ENCODE data around the gene ADCY7.
A peak's percentile ranks its signal among the peaks of the same experiment; 100 is the strongest.
"Not testable (repeated sequence)": the region's sequence is repeated elsewhere in the genome, so short reads cannot be mapped to it uniquely, and the experiment has no call there.

Gene ADCY7

DNA sequence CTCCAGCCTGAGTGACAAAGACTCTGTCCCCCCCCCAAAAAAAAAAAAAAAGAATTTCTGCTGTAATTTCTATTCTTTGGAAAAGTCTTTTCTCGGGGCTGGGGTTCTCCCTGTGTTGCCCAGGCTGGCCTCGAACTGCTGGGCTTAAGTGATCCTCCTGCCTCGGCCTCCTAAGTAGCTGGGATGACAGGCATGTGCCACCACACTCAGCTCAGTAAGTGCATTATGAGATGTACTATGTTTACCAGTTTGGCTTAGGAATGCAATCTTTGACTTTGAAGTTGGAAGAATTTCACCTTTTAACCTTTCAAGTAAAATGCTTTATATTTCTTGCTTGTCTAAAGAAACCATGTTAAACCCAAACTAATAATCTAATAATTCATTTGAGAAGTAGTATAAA lies 28.0 kb upstream of the ADCY7 start:
- Histone ChIP-seq H3K4me1 (no peaks in the 10 kb centered on the region), H3K27me3 (no peaks in the 10 kb centered on the region), H3K9me3 (0 out of 2 replicates have a peak, but pooled peaks cover 7% of the 10 kb centered on the region), H3K36me3 (no peaks in the 10 kb centered on the region), H3K4me2 (no peak overlapping the region), H3K27ac (no peak overlapping the region), H3K9ac (no peak overlapping the region), H4K20me1 (no peaks in the 10 kb centered on the region), H3K4me3 (no peak overlapping the region)
- TF ChIP-seq Cebpa-rat (IDR thresholded peaks at IDR 0.05), result no peak

DNA sequence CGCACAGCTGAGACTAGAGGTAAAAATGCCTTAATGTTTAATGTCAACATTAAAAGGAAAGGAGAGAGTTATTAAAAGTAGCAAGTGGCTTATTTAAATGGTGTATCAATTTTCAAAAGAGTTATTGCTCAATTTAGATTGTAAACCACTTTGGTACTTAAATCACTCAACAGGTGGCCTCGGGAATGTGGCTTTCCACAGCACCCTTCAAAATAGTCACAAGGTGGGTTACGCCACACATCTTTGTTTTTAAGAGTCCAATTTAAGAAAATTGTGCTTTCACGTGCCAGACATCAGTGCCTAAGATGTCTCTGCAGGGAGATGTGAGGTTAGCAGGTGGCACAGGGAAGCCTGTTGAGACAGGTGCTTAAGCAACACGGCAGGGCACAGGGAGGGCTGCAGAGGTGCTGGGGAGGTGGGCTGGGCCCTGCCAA lies 27.5 kb upstream of the ADCY7 start:
- Histone ChIP-seq H3K9me3 (0 out of 2 replicates have a peak, but pooled peaks cover 7% of the 10 kb centered on the region), H3K4me3 (no peak overlapping the region), H3K36me3 (no peaks in the 10 kb centered on the region), H3K4me2 (no peak overlapping the region), H3K27me3 (no peaks in the 10 kb centered on the region), H3K27ac (no peak overlapping the region), H3K9ac (no peak overlapping the region), H4K20me1 (no peaks in the 10 kb centered on the region), H3K4me1 (no peaks in the 10 kb centered on the region)
- TF ChIP-seq Cebpa-rat (IDR thresholded peaks at IDR 0.05), result no peak

DNA sequence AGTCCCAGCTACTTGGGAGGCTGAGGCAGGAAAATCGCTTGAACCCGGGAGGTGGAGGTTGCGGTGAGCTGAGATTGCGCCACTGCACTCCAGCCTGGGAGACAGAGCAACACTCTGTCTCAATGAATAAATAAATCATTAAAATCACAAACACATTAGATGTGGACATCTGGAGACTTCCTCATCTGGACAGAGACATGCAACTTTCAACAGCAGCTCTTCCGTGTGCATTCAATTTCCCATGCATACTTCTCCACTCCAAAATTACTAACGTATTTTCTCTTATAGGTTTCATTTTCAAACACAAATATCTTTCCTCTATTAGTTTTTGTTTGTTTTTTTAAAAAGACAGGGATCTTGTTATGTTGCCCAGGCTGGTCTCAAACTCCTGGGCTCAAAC lies 23.3 kb upstream of the ADCY7 start:
- H3K27ac ChIP-seq, H3K36me3 ChIP-seq, H3K27me3 ChIP-seq, H3K9me3 ChIP-seq, H3K4me2 ChIP-seq, H3K9ac ChIP-seq, H3K4me3 ChIP-seq, H4K20me1 ChIP-seq: not testable (repeated sequence)
- peaks cover 16% of the 10 kb centered on the region for H3K4me1 ChIP-seq

DNA sequence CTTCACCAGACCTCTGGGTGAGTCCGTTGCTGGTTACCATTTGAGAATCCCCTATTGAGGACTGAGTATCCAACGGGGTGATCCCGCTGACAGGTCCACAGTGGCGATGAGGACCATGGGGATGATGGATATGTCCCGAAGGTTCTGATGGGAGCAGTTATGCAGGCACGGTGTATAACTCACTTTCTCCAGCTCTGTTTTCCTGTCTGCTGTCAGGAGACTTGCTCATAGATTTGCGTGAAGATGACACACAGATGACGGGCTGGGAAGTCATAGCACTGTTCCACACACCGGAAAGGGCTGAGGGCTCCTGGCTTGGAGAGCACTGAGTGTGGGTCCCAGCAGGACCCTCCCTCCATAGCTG lies 22.2 kb upstream of the ADCY7 start:
- Histone ChIP-seq H3K9ac (no peak overlapping the region), H3K27me3 (peaks cover 6% of the 10 kb centered on the region; the same call in 1 of the 2 replicates), H3K36me3 (no peaks in the 10 kb centered on the region), H3K9me3 (no peaks in the 10 kb centered on the region), H3K4me2 (no peak overlapping the region), H3K4me1 (peaks cover 16% of the 10 kb centered on the region), H3K27ac (no peak overlapping the region), H3K4me3 (no peak overlapping the region), H4K20me1 (0 out of 2 replicates have a peak, but pooled peaks cover 5% of the 10 kb centered on the region)
- no peak for TF ChIP-seq Cebpa-rat (IDR thresholded peaks at IDR 0.05)

DNA sequence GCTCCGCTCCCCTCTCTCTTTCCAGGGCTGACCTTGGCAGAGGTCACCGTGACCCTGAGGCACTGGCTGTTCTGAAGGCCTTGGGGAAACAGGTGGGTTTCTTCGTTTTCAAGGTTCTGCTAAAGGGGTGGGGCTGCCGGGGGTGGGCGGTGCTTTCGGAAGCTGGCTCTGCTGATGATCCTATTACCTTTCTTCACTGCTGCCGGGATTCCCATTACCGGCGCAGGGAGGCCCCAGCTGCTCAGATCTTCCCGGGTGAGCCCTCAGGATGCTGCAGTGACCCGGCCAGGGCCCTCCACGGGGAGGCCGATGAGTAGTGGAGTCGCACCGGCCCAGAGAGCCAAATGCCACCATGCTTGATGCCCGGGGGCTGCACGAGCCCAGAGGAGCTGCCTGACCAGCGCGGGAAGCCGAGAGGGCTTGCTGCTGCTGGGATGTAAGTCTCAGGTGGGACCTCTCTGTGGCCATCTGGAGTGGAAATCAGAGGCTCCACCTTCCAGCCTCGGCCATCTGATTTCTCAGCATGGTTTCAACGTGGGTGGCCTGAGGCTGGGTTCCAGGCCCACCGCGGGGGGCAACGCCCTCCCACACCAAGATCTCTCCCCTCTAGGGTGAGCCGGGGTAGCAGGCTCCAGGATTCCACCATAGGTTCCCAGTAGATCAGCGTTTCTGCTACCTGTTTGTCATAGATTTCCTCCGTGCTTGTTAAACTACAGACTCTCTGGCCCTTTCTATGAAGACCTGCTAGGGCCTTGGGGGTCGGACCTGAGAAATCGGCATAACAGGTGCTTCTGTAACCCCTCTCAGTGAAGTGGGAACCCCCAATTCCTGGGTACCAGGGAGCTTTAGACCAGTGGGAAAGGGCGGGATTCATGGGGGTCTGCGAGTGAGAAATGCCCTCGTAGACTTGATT lies 21.6 kb upstream of the ADCY7 start:
- no peaks in the 10 kb centered on the region for H3K9me3 ChIP-seq
- H3K4me1 ChIP-seq, result peaks cover 16% of the 10 kb centered on the region
- peak overlapping the region; percentile 60; the same call in 1 of the 2 replicates for H3K9ac ChIP-seq
- H3K4me2 ChIP-seq, result peak overlapping the region; percentile 92
- H3K27me3 ChIP-seq, result peaks cover 6% of the 10 kb centered on the region; the same call in 1 of the 2 replicates
- H3K4me3 ChIP-seq, result peak overlapping the region; percentile 62; the same call in 1 of the 2 replicates
- H4K20me1 ChIP-seq, result 0 out of 2 replicates have a peak, but pooled peaks cover 5% of the 10 kb centered on the region
- TF ChIP-seq Cebpa-rat (IDR thresholded peaks at IDR 0.05), result no peak
- no peak overlapping the region for H3K27ac ChIP-seq
- no peaks in the 10 kb centered on the region for H3K36me3 ChIP-seq

DNA sequence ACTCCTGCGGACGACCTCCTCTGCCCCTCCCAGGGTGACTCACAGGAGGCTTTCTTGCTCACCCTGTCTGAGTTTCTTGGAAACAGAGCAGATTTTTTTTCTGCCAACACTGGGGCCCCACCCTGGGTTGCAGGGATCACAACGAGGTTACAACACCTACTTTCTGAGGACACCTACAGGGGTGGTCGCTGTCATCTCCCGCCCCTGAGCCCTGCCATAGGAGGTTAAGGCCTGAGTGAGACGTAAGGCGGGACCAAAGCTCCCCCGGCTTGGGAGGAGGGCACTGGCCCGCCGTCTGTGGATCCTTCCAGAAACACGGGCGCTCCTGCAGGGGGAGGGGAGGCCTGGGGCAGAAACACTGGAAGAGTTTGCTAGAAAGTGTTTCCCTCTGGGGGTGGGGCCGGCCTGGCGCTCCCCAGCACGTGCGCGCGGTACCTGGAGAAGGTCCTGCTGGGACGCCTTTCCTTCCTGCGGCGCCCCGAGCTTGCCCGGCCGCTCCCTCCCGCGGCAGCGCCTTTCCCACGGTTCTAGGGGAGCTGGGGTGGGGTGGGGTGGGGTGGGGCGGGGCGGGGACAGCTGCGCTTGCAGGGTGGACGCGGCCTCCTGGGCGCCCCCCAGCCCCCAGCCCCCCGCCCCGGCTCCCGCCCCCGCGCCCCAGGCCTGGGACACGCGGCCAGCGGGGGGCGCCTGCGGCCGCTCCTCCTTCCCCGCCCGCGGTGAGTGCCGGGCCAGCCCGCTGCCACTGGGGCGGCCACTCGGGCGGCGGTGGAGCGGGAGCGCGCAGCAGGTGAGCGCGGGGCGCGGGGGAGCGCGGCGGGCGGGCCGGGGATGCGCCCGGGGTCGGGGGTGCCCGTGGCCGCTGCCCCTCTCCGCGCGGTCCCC lies 20.7 kb upstream of the ADCY7 start:
- peak overlapping the region; percentile 99 for H3K4me2 ChIP-seq
- H4K20me1 ChIP-seq, result 0 out of 2 replicates have a peak, but pooled peaks cover 5% of the 10 kb centered on the region
- no peaks in the 10 kb centered on the region for H3K36me3 ChIP-seq
- H3K9ac ChIP-seq, result peak overlapping the region; percentile 82
- TF ChIP-seq Cebpa-rat (IDR thresholded peaks at IDR 0.05), result no peak
- H3K27me3 ChIP-seq, result peaks cover 6% of the 10 kb centered on the region; the same call in 1 of the 2 replicates
- H3K9me3 ChIP-seq, result no peaks in the 10 kb centered on the region
- H3K27ac ChIP-seq, result peak overlapping the region; percentile 68
- peaks cover 16% of the 10 kb centered on the region for H3K4me1 ChIP-seq
- peak overlapping the region; percentile 80 for H3K4me3 ChIP-seq

DNA sequence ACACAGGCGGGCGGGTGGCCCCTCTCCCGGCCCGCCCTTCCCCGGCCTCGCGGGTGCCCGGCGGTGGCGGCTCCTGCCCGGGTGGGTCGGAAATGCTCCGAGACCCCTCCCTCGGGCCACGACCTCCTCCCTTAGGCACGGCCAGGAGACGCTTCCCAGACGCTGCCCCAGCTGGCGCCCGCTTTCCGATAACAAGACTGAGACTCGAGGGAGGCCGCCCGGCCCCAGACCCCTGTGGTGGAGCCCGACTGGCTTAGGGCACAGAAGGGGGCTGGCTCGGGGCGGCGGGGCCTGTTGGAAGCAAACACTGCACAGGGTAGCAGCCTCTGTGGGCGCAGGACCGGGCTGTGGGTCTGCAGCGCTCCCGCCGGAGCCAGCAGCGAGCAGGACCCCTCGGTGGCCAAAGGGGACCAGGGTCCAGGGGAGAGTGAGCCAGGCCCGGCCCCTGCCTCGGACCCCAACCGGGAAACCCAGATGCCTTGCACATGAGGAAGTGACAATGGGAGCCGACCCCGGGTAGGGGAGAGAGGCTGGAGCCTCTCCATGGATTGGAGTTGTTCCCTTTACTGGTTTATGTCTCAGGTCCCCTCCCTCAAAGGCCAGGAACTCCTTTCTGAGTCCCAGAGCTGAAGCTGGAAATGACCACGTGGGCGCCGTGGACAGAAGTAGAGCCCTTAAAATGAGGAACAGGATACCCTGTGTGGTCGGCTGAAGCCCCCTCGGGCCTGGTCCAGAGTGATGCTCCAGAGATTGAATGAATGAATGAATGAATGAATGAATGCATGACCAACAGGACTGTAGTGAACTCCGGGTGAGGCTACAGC lies 19.8 kb upstream of the ADCY7 start:
- peaks cover 6% of the 10 kb centered on the region; the same call in 1 of the 2 replicates for H3K27me3 ChIP-seq
- H3K9ac ChIP-seq, result peak overlapping the region; percentile 82
- H3K9me3 ChIP-seq, result no peaks in the 10 kb centered on the region
- H3K36me3 ChIP-seq, result no peaks in the 10 kb centered on the region
- H3K4me1 ChIP-seq, result peaks cover 18% of the 10 kb centered on the region
- H4K20me1 ChIP-seq, result peaks cover 8% of the 10 kb centered on the region; the same call in 1 of the 2 replicates
- peak overlapping the region; percentile 68 for H3K27ac ChIP-seq
- peak overlapping the region; percentile 80 for H3K4me3 ChIP-seq
- no peak for TF ChIP-seq Cebpa-rat (IDR thresholded peaks at IDR 0.05)
- peak overlapping the region; percentile 99 for H3K4me2 ChIP-seq

DNA sequence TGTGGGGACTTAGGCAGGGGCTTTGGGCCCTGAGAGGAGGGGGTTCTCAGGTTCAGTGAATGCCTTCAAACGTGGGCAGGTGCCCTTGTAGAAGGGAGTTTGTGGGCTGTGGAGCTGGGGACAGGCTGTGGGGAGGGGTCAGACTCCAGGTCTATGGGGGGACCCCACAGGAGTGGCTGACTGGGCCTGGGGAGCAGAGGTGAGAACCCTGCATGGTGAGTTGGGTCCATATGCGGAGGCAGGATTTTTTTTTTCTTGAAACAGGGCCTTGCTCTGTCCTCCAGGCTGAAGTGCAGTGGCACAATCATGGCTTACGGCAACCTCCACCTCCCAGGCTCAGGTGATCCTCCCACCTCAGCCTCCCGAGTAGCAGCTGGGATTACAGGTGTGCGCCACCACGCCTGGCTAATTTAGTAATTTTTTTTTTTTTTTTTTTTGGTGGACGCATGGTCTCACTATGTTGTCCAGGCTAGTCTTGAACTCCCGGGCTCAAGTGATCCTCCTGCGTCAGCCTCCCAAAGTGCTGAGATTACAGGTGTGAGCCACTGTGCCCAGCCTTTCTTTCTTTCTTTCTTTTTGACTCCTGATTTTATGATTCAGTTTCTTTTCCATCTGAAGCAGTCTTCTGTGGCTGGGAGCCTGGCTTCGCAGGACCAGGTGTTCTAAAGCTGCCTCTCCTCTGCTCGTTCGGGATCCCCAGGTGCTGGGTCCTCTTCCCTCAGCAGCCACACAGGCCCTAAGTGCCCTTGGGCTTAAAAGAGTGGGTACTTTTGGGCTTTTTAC lies 19.0 kb upstream of the ADCY7 start:
- no peaks in the 10 kb centered on the region for H3K9me3 ChIP-seq
- H3K36me3 ChIP-seq, result no peaks in the 10 kb centered on the region
- peaks cover 6% of the 10 kb centered on the region; the same call in 1 of the 2 replicates for H3K27me3 ChIP-seq
- peak overlapping the region; percentile 80; the same call in 1 of the 2 replicates for H3K4me3 ChIP-seq
- H3K27ac ChIP-seq, result no peak overlapping the region
- TF ChIP-seq Cebpa-rat (IDR thresholded peaks at IDR 0.05), result no peak
- no peak overlapping the region for H3K9ac ChIP-seq
- H3K4me2 ChIP-seq, result peak overlapping the region; percentile 99
- peaks cover 26% of the 10 kb centered on the region for H3K4me1 ChIP-seq
- peaks cover 16% of the 10 kb centered on the region; the same call in 1 of the 2 replicates for H4K20me1 ChIP-seq

Data from BLaER1 (cell line).